Effector memory CD4-positive, alpha-beta T cell (primary cell): ENCODE measurements around the gene CAPSL.
"Not testable (repeated sequence)": the region's sequence is repeated elsewhere in the genome, so short reads cannot be mapped to it uniquely, and the experiment has no call there.

ENCODE experiments used
- DNase-seq, 3 donors: peaks; one replicate each; pipeline ENCODE4 v3.0.0-alpha.2; 2020
- H3K27ac ChIP-seq: 2 replicates; pipeline ENCODE4 v1.7.0; 2013; ENCODE audit warnings: mild to moderate bottlenecking, low read length, moderate library complexity; ENCODE audit not compliant: insufficient read depth, poor library complexity, severe bottlenecking
- H3K27me3 ChIP-seq: replicated peaks from 2 replicates; pipeline ENCODE4 v1.7.0; 2013; ENCODE audit warnings: mild to moderate bottlenecking, low read length; ENCODE audit not compliant: insufficient read depth, control insufficient read depth, poor library complexity, severe bottlenecking
- H3K36me3 ChIP-seq: 2 replicates; pipeline ENCODE4 v1.7.0; 2013; ENCODE audit warnings: mild to moderate bottlenecking, low read length, moderate library complexity; ENCODE audit not compliant: control insufficient read depth, insufficient read depth
- H3K4me1 ChIP-seq: 2 replicates; pipeline ENCODE4 v1.7.0; 2013; ENCODE audit warnings: low read length, mild to moderate bottlenecking; ENCODE audit not compliant: control insufficient read depth, insufficient read depth, poor library complexity, severe bottlenecking
- H3K4me3 ChIP-seq: 2 replicates; pipeline ENCODE4 v1.7.0; 2013; ENCODE audit warnings: low read length, low read depth, mild to moderate bottlenecking; ENCODE audit not compliant: insufficient read depth, poor library complexity, severe bottlenecking
- H3K9me3 ChIP-seq: 2 replicates; pipeline ENCODE4 v1.7.0; 2013; ENCODE audit warnings: mild to moderate bottlenecking, low read length, moderate library complexity; ENCODE audit not compliant: control insufficient read depth
- total RNA-seq, 3 donors: gene quantifications; one replicate each; lab custom pipeline; 2026; lab: John Stamatoyannopoulos, UW

CAPSL gene
- total RNA-seq = 0 to 0.96 (median 0) reads per million in 3 donors

- Histone ChIP-seq H3K27ac (no peak within 1 kb of the TSS), H3K27me3 (no peaks in the 10 kb centered on the region), H3K4me1 (no peaks in the 10 kb centered on the region), H3K4me3 (no peak within 1 kb of the TSS), H3K9me3 (no peaks in the 10 kb centered on the region), H3K36me3 (no peaks in the 10 kb centered on the region)
- no peak for DNase-seq
Measured at GRCh38 chr5:35938568-35939227, at the start of gene CAPSL. CAPSL (minus strand) TSS chr5:35938622; CDS start chr5:35921120, 17,502 bp downstream.

DNA sequence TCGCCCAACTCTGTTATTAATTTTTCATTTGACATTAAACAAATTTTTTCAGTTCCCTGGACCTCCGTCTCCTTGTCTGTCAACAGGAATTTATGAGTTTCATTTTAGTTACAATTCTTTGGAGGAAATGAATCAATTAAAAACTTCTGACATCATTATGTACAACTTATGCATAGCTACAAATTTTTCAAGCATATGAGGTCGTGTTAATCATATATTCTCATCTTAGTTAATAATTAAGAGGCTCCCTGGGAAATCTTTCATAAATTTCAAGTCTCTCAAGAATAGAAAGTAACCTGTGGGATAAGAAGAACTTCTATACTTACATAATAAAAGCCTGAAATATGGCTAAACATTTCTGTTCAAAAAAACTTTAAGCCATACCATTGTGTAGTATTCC, 49.4 kb upstream of the CAPSL start:
- Histone ChIP-seq H3K4me3 (no peak overlapping the region), H3K27me3 (no peaks in the 10 kb centered on the region), H3K4me1 (no peaks in the 10 kb centered on the region), H3K27ac (no peak overlapping the region), H3K36me3 (no peaks in the 10 kb centered on the region), H3K9me3 (no peaks in the 10 kb centered on the region)
- DNase-seq = no peak

- DNase-seq = no peak
- no peaks in the 10 kb centered on the region for H3K36me3 ChIP-seq
- H3K4me3 ChIP-seq = no peak overlapping the region
- H3K9me3 ChIP-seq = no peaks in the 10 kb centered on the region
- no peaks in the 10 kb centered on the region for H3K4me1 ChIP-seq
- H3K27ac ChIP-seq = no peak overlapping the region
- no peaks in the 10 kb centered on the region for H3K27me3 ChIP-seq
Measured at GRCh38 chr5:35979715-35980114, 41.3 kb upstream of the CAPSL start.

DNA sequence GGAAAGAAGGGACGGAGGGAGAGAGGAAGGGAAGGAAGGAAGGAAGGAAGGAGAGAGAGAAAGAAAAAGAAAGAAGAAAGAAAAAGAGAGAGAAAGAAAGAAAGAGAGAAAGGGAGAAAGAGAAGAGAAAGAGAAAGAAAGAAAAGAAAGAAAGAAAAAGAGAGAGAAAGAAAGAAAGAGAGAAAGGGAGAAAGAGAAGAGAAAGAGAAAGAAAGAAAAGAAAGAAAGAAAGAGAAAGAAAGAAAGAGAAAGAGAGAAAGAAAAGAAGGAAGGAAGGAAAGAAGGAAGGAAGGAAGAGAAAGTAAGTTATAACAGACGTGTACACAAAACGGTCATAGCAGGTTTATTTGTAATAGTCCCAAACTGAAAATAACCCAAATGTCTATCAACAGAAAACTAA, 38.4 kb upstream of the CAPSL start:
- not testable (repeated sequence) for H3K4me1 ChIP-seq, DNase-seq, H3K27ac ChIP-seq, H3K36me3 ChIP-seq, H3K9me3 ChIP-seq, H3K27me3 ChIP-seq, H3K4me3 ChIP-seq

DNA sequence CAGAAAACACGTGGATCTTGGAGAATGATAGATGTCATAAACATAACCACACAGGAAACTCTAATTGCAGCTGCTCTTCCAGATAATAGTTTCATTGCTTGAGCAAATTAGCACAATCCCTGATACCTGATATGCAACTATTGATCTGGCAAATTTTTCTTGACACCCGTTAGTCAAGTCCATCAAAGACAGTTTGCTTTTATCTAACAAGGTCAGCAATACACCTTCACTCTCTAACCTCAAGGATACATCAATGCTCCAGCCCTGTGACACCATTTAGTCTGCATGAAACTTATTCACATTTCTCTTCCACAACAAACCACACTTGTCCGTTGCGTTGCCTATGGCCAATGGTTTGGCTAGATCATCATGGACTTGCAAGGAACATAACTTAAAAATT, 36.1 kb upstream of the CAPSL start:
- H3K4me3 ChIP-seq = no peak overlapping the region
- no peaks in the 10 kb centered on the region for H3K27me3 ChIP-seq
- H3K4me1 ChIP-seq = no peaks in the 10 kb centered on the region
- DNase-seq = no peak
- H3K36me3 ChIP-seq = no peaks in the 10 kb centered on the region
- no peak overlapping the region for H3K27ac ChIP-seq
- no peaks in the 10 kb centered on the region for H3K9me3 ChIP-seq

DNA sequence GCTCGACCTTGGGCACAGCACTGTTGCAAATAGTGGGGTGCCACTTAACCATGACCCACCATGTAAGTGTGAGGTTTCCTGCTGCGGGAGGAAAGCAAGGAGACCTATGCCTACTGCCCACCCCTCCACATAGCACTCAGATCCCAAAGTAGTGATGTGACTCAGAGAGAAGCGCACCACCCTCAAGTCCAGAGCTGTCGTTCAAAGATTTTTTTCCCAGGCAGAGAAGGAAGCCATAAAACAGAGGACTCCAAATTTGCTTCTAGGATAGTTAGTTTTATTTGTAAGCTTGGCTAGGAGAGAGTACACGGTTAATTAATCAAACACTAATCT, 33.4 kb upstream of the CAPSL start:
- DNase-seq = no peak
- Histone ChIP-seq H3K4me3 (no peak overlapping the region), H3K27ac (no peak overlapping the region), H3K36me3 (no peaks in the 10 kb centered on the region), H3K9me3 (no peaks in the 10 kb centered on the region), H3K4me1 (no peaks in the 10 kb centered on the region), H3K27me3 (no peaks in the 10 kb centered on the region)

- H3K4me3 ChIP-seq = no peak overlapping the region
- no peaks in the 10 kb centered on the region for H3K36me3 ChIP-seq
- H3K4me1 ChIP-seq = no peaks in the 10 kb centered on the region
- H3K27me3 ChIP-seq = no peaks in the 10 kb centered on the region
- no peak overlapping the region for H3K27ac ChIP-seq
- DNase-seq = no peak
- no peaks in the 10 kb centered on the region for H3K9me3 ChIP-seq
Measured at GRCh38 chr5:35971186-35971877, 32.9 kb upstream of the CAPSL start.

DNA sequence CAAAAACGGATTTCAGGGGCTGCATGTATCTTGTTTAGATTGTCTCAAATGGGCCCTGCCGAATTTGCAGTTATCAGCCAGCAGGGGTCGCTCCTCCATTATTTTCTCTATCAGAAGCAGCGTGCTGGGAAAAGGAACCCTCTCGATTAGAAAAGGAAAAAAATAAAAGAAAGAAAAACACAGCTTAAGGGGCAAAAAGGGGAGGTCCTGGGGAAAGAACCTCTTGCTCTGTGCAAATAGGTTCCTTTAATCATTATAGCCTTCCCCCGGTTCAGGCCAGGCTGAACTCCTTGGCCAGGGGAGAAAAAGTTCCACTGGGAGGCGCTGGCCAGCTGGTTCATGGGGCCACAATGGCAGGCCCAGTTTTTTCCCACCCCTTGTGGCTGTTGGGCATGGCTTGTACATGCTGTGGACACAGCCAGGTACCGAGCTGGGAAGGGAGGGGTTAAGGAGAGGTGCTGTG, 25.0 kb upstream of the CAPSL start:
- Histone ChIP-seq H3K27ac (no peak overlapping the region), H3K4me3 (no peak overlapping the region), H3K9me3 (no peaks in the 10 kb centered on the region), H3K36me3 (no peaks in the 10 kb centered on the region), H3K27me3 (no peaks in the 10 kb centered on the region), H3K4me1 (no peaks in the 10 kb centered on the region)
- no peak for DNase-seq

- H3K4me3 ChIP-seq = no peak overlapping the region
- H3K9me3 ChIP-seq = no peaks in the 10 kb centered on the region
- no peaks in the 10 kb centered on the region for H3K36me3 ChIP-seq
- no peaks in the 10 kb centered on the region for H3K27me3 ChIP-seq
- H3K4me1 ChIP-seq = no peaks in the 10 kb centered on the region
- H3K27ac ChIP-seq = no peak overlapping the region
- no peak for DNase-seq
Measured at GRCh38 chr5:35960328-35960727, 21.9 kb upstream of the CAPSL start.

- H3K27ac ChIP-seq = no peak overlapping the region
- peaks cover 4% of the 10 kb centered on the region for H3K27me3 ChIP-seq
- H3K36me3 ChIP-seq = no peaks in the 10 kb centered on the region
- no peaks in the 10 kb centered on the region for H3K4me1 ChIP-seq
- H3K9me3 ChIP-seq = no peaks in the 10 kb centered on the region
- H3K4me3 ChIP-seq = no peak overlapping the region
- no peak for DNase-seq
Measured at GRCh38 chr5:35956429-35956828, 18.0 kb upstream of the CAPSL start.
